HFFc6 (cell line): Measurements from ENCODE around the gene MEF2C. TPM values are rescaled to one million over a fixed set of nuclear protein-coding genes. Genes with fewer than 3 reads are reported as not detected.
A peak's percentile ranks its signal among the peaks of the same experiment; 100 is the strongest.

Source experiments
- DNase-seq: peaks from one replicate; pipeline ENCODE4 v3.0.0-alpha.2; 2018
- H3K27ac Mint-ChIP-seq: 2 replicates; pipeline ENCODE4 v1.8.0; 2020; ENCODE audit warnings: mild to moderate bottlenecking, mixed read lengths
- H3K27me3 Mint-ChIP-seq: 2 replicates; pipeline ENCODE4 v1.8.0; 2021; ENCODE audit warnings: mild to moderate bottlenecking, moderate library complexity, mixed read lengths; ENCODE audit not compliant: insufficient read depth
- H3K36me3 Mint-ChIP-seq: 2 replicates; pipeline ENCODE4 v1.8.0; 2021; ENCODE audit warnings: low read depth, mixed read lengths
- H3K4me1 Mint-ChIP-seq: 2 replicates; pipeline ENCODE4 v1.8.0; 2020; ENCODE audit warnings: low read depth, mixed read lengths
- H3K4me3 Mint-ChIP-seq: 2 replicates; pipeline ENCODE4 v1.8.0; 2020; ENCODE audit warnings: mild to moderate bottlenecking, moderate library complexity, mixed read lengths
- H3K9me3 Mint-ChIP-seq: 2 replicates; pipeline ENCODE4 v1.8.0; 2020; ENCODE audit warnings: mild to moderate bottlenecking, mixed read lengths
- CTCF ChIP-seq: fragments of 200-600 bp; sonication (generic); IDR thresholded peaks from 2 replicates; pipeline ENCODE4 v1.5.0; 2021; ENCODE audit warnings: antibody characterized with exemption, mild to moderate bottlenecking
- total RNA-seq, 6 experiments: library from RNA; stranded (reverse); fragmentation: NEBNext Ultra II Directional; extraction: Animal tissue kit (Norgen Biotek cat#: 25700); gene quantifications; 2 replicates in 1 of 6; 3 replicates in 5 of 6; pipeline ENCODE4 v1.2.3, GENCODE V29; 2021

The MEF2C gene
- total RNA-seq, 6 experiments from 2014 or later = 3.6 to 12.6 (median 9.2) TPM

- peaks cover 61% of the 10 kb centered on the region for H3K27me3 Mint-ChIP-seq
- H3K4me3 Mint-ChIP-seq = no peak overlapping the region
- no peaks in the 10 kb centered on the region for H3K36me3 Mint-ChIP-seq
- H3K9me3 Mint-ChIP-seq = no peaks in the 10 kb centered on the region
- DNase-seq = no peak
- peaks cover 19% of the 10 kb centered on the region for H3K4me1 Mint-ChIP-seq
- H3K27ac Mint-ChIP-seq = no peak overlapping the region
- TF ChIP-seq CTCF = no peak
Observed at GRCh38 chr5:88673253-88674105, 209.5 kb downstream of the MEF2C start.

- Mint-ChIP-seq H3K4me1 (peaks cover 23% of the 10 kb centered on the region), H3K27ac (no peak overlapping the region), H3K4me3 (no peak overlapping the region), H3K27me3 (peaks cover 62% of the 10 kb centered on the region), H3K36me3 (no peaks in the 10 kb centered on the region), H3K9me3 (no peaks in the 10 kb centered on the region)
- no peak for DNase-seq
- TF ChIP-seq CTCF = no peak
Observed at GRCh38 chr5:88672644-88673252, 210.2 kb downstream of the MEF2C start.

- H3K36me3 Mint-ChIP-seq = no peaks in the 10 kb centered on the region
- H3K4me3 Mint-ChIP-seq = peak overlapping the region; percentile 31; the same call in 1 of the 2 replicates
- no peak overlapping the region for H3K27ac Mint-ChIP-seq
- H3K27me3 Mint-ChIP-seq = peaks cover 65% of the 10 kb centered on the region
- peaks cover 32% of the 10 kb centered on the region for H3K4me1 Mint-ChIP-seq
- no peak for TF ChIP-seq CTCF
- DNase-seq = no peak
- no peaks in the 10 kb centered on the region for H3K9me3 Mint-ChIP-seq
Observed at GRCh38 chr5:88671505-88672499, 211.2 kb downstream of the MEF2C start.

GRCh38 chr5:88671106-88671504 lies 211.9 kb downstream of the MEF2C start:
- no peak for DNase-seq
- Mint-ChIP-seq H3K27ac (no peak overlapping the region), H3K36me3 (no peaks in the 10 kb centered on the region), H3K9me3 (no peaks in the 10 kb centered on the region), H3K4me3 (no peak overlapping the region), H3K4me1 (peaks cover 32% of the 10 kb centered on the region), H3K27me3 (peaks cover 67% of the 10 kb centered on the region)
- TF ChIP-seq CTCF = no peak

GRCh38 chr5:88670461-88670860 lies 212.5 kb downstream of the MEF2C start:
- H3K27me3 Mint-ChIP-seq = peaks cover 66% of the 10 kb centered on the region
- no peak overlapping the region for H3K4me3 Mint-ChIP-seq
- H3K27ac Mint-ChIP-seq = no peak overlapping the region
- H3K4me1 Mint-ChIP-seq = peaks cover 31% of the 10 kb centered on the region
- no peaks in the 10 kb centered on the region for H3K9me3 Mint-ChIP-seq
- H3K36me3 Mint-ChIP-seq = no peaks in the 10 kb centered on the region
- TF ChIP-seq CTCF = no peak
- no peak for DNase-seq
